NCI-H1105 (cell line): ENCODE measurements around the gene IFT81.

Experiments used
- DNase-seq: peaks from one replicate; lab custom pipeline; 2025; lab: John Stamatoyannopoulos, UW

The IFT81 gene

GRCh38 chr12:110149086-110149660 is 25.0 kb downstream of the IFT81 start:
- DNase-seq = no peak

- no peak for DNase-seq
Observed at GRCh38 chr12:110156766-110157165, 32.6 kb downstream of the IFT81 start.

- no peak for DNase-seq
Observed at GRCh38 chr12:110157539-110157938, 33.4 kb downstream of the IFT81 start.

- no peak for DNase-seq
Observed at GRCh38 chr12:110159671-110160245, 35.6 kb downstream of the IFT81 start.

- DNase-seq = no peak
Observed at GRCh38 chr12:110165540-110166159, 41.5 kb downstream of the IFT81 start.

GRCh38 chr12:110168732-110169455 is 44.7 kb downstream of the IFT81 start:
- DNase-seq = no peak

GRCh38 chr12:110170535-110171185 is 46.5 kb downstream of the IFT81 start:
- DNase-seq = no peak

GRCh38 chr12:110171186-110171538 is 47.0 kb downstream of the IFT81 start:
- no peak for DNase-seq

GRCh38 chr12:110171636-110172035 is 47.5 kb downstream of the IFT81 start:
- DNase-seq = no peak

- DNase-seq = no peak
Observed at GRCh38 chr12:110174373-110174996, 50.3 kb downstream of the IFT81 start.

- DNase-seq = no peak
Observed at GRCh38 chr12:110175201-110175600, 51.0 kb downstream of the IFT81 start.

GRCh38 chr12:110176745-110177144 is 52.6 kb downstream of the IFT81 start:
- no peak for DNase-seq

- DNase-seq = no peak
Observed at GRCh38 chr12:110179291-110179690, 55.1 kb downstream of the IFT81 start.

- DNase-seq = no peak
Observed at GRCh38 chr12:110180591-110181005, 56.4 kb downstream of the IFT81 start.

- no peak for DNase-seq
Observed at GRCh38 chr12:110182281-110182680, 58.1 kb downstream of the IFT81 start.

GRCh38 chr12:110183386-110183785 is 59.2 kb downstream of the IFT81 start:
- no peak for DNase-seq

- DNase-seq = no peak
Observed at GRCh38 chr12:110185626-110186025, 61.5 kb downstream of the IFT81 start.

GRCh38 chr12:110186059-110186458 is 61.9 kb downstream of the IFT81 start:
- DNase-seq = no peak

GRCh38 chr12:110193196-110193595 is 69.0 kb downstream of the IFT81 start:
- DNase-seq = no peak

GRCh38 chr12:110197003-110197402 is 72.8 kb downstream of the IFT81 start:
- no peak for DNase-seq

GRCh38 chr12:110198386-110198785 is 74.2 kb downstream of the IFT81 start:
- DNase-seq = no peak
